AG04450 (cell line): ENCODE measurements around the gene CROCC. TPM values are rescaled to one million over a fixed set of nuclear protein-coding genes. Genes with fewer than 3 reads are reported as not detected.
A peak's percentile ranks its signal among the peaks of the same experiment; 100 is the strongest.

Source experiments
- CTCF ChIA-PET: fragments of 300-600, 350-600 bp; formaldehyde crosslinking; extraction: SDS; loops from one replicate; lab custom pipeline; 2022; ENCODE audit warnings: antibody characterized with exemption, inconsistent platforms; lab: Charles Lee
- POLR2A ChIA-PET: fragments of 350-600 bp; formaldehyde crosslinking; extraction: SDS; loops from one replicate; lab custom pipeline; 2021; ENCODE audit warnings: antibody characterized with exemption, inconsistent platforms; lab: Yijun Ruan, JAX
- DNase-seq: peaks from one replicate; pipeline ENCODE4 v3.0.0-alpha.2; 2011; ENCODE audit warnings: low read depth, low spot score
- H3K27ac ChIP-seq: one replicate; pipeline ENCODE4 v1.5.1; 2012; ENCODE audit warnings: low read depth, low read length, control low read depth
- H3K27me3 ChIP-seq: one replicate; pipeline ENCODE4 v1.6.0; 2012; ENCODE audit warnings: low read length; ENCODE audit not compliant: control insufficient read depth, insufficient read depth
- H3K4me3 ChIP-seq: 2 replicates; pipeline ENCODE4 v1.5.1; 2011; ENCODE audit warnings: mild to moderate bottlenecking, low read depth, low read length, control low read depth
- H3K9me3 ChIP-seq: 2 replicates; pipeline ENCODE4 v1.5.1; 2012; ENCODE audit warnings: low read length; ENCODE audit not compliant: control insufficient read depth, insufficient read depth
- polyA plus RNA-seq: library from polyadenylated mRNA; depleted of rRNA; stranded (reverse); fragments of >200 nt; gene quantifications from 2 replicates; pipeline ENCODE4 v1.2.3, GENCODE V29; 2011
- TF ChIP-seq, protein P1 (sequence below): IDR thresholded peaks from 2 replicates; pipeline ENCODE4 v1.5.1; 2011; ENCODE audit warnings: low read depth, low read length, control low read depth, inconsistent platforms

Gene CROCC
- polyA plus RNA-seq, 1 experiment, result 4.2 TPM

DNA sequence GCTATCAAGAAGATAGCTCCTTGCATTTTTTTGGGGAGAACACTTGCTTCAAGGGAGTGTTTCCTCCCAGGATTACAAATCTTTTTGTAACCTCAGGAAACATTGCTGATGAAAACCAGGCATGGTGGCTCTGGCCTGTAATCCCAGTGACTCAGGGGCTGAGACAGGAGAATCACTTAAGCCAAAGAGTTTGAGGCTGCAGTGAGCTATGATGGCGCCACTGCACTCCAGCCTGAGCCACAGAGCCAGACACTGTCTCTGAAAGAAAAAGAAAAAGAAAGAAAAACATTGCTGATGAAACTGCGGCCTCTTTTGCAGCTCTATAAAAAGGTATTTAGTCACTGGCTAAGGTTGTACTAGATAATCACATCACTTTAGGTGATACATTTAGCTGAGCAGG lies 18.7 kb upstream of the CROCC start:
- TF ChIP-seq, protein P1, sequence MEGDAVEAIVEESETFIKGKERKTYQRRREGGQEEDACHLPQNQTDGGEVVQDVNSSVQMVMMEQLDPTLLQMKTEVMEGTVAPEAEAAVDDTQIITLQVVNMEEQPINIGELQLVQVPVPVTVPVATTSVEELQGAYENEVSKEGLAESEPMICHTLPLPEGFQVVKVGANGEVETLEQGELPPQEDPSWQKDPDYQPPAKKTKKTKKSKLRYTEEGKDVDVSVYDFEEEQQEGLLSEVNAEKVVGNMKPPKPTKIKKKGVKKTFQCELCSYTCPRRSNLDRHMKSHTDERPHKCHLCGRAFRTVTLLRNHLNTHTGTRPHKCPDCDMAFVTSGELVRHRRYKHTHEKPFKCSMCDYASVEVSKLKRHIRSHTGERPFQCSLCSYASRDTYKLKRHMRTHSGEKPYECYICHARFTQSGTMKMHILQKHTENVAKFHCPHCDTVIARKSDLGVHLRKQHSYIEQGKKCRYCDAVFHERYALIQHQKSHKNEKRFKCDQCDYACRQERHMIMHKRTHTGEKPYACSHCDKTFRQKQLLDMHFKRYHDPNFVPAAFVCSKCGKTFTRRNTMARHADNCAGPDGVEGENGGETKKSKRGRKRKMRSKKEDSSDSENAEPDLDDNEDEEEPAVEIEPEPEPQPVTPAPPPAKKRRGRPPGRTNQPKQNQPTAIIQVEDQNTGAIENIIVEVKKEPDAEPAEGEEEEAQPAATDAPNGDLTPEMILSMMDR, result no peak
- H3K27me3 ChIP-seq, result no peaks in the 10 kb centered on the region
- H3K27ac ChIP-seq, result no peak overlapping the region
- DNase-seq, result no peak
- ChIA-PET CTCF (interaction anchor here (1.7 kb wide), 1 partner anchor 58 kb away, joined by 5 read pairs; no protein-coding TSS in a partner anchor), POLR2A (interaction anchor here (1.9 kb wide), 1 partner anchor 389 kb away, joined by 8 read pairs; the partner anchor contains the start of gene RNU1-1)
- no peak overlapping the region for H3K4me3 ChIP-seq
- H3K9me3 ChIP-seq, result peaks cover 3% of the 10 kb centered on the region; the same call in 1 of the 2 replicates

DNA sequence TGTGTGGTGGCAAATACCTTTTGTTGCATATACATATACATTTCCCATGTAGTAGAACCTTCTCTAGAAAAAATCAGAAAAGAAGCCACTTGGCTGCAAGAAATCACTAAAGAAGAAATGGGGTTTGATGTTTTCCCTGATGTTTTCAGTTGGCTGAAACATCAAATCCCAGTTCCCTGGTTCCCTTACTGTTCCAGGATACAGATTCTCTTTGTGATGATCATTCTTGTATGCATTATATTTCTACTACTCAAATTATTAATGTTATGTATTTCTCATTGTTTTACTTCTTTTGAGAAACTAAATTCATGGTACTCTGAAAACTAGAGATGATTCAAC lies 18.3 kb upstream of the CROCC start:
- TF ChIP-seq, protein P1, result no peak
- peak overlapping the region; percentile 66 for H3K4me3 ChIP-seq
- CTCF ChIA-PET, result interaction anchor here (1.7 kb wide), 1 partner anchor 57 kb away, joined by 5 read pairs; no protein-coding TSS in a partner anchor
- H3K27ac ChIP-seq, result no peak overlapping the region
- peaks cover 3% of the 10 kb centered on the region; the same call in 1 of the 2 replicates for H3K9me3 ChIP-seq
- POLR2A ChIA-PET, result interaction anchor here (0.6 to 1.9 kb wide), 2 partner anchors 95 to 390 kb away, joined by 3 to 8 read pairs; partner anchors contain the start of gene RNU1-1
- H3K27me3 ChIP-seq, result no peaks in the 10 kb centered on the region
- no peak for DNase-seq

DNA sequence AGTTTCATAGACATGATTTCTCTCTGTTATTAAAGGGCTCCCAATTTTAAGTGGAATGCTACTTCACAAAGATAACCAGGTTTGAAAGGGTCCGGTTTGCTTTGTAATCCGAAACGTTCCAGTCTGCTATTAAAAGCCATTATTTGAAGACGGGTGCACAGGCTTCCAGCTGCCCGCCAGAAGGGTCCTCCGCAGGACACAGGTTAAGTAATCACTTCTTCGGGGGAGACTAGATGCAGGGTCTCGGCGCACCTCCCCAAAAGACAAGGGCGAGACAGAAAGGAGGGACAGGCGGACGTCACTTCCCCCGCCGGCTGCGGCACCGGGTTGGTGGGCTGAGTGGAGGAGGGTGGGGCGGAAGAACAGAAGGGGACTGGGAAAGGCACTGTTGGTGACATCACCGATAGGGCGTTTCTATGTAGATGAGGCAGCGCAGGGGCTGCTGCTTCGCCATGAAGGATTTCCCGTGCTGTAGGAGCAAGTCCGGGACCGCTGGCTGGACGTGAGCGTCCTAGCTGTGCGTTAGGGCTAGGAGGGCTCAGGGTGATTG lies 17.1 kb upstream of the CROCC start:
- peak; percentile 97 for DNase-seq
- ChIA-PET CTCF (interaction anchor here (1.7 kb wide), 1 partner anchor 56 kb away, joined by 5 read pairs; no protein-coding TSS in a partner anchor), POLR2A (interaction anchor here (0.6 to 2.2 kb wide), 8 partner anchors 9 to 529 kb away, joined by 3 to 31 read pairs (median 4); partner anchors contain the start of genes RNU1-1 and RNU1-2)
- Histone ChIP-seq H3K27ac (peak overlapping the region; percentile 100), H3K4me3 (peak overlapping the region; percentile 75), H3K27me3 (no peaks in the 10 kb centered on the region), H3K9me3 (peaks cover 3% of the 10 kb centered on the region; the same call in 1 of the 2 replicates)
- TF ChIP-seq, protein P1, result no peak

DNA sequence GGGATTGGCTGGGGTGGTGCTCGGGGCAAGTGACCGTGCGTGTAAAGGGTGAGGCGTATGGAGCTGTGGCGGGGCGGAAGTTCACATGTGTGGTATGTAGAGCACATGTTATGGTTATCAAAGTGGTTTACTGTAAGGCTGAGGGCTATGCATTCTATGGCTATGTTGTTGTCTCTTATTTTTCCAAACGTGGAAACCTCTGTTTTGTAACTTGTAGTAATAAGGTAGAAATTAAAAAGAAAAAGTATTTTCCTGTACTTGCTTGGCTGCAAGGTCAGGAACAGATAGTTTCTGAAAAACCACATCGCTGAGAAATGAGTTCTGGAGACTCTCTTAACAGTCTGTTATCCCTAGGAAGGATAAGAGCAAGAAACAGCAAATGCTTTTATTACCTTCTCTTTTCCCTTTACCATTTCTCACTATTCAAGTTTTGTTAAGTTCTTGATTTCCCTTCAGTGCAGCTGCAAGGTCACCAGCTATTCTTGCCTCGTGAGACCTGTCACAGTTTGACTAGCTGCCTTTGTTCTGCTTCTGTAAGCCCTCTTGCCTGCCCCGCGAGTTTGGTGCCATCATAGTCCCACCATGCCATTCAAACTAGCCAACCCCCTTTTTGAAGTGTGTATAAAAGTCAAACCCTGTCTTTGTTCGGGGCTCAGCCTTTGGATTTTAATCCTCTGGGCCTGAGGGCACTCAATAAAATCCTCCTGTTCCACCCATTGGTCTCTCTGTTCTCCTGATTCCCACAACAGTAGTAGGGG lies 16.4 kb upstream of the CROCC start:
- Histone ChIP-seq H3K4me3 (peak overlapping the region; percentile 75), H3K9me3 (peaks cover 3% of the 10 kb centered on the region; the same call in 1 of the 2 replicates), H3K27ac (peak overlapping the region; percentile 100), H3K27me3 (no peaks in the 10 kb centered on the region)
- POLR2A ChIA-PET, result interaction anchor here (0.6 to 2.2 kb wide), 7 partner anchors 9 to 935 kb away, joined by 3 to 31 read pairs (median 4); partner anchors contain the start of genes RNU1-1 and RNU1-2
- CTCF ChIA-PET, result interaction anchor here (0.6 kb wide), 1 partner anchor 54 kb away, joined by 3 read pairs; no protein-coding TSS in a partner anchor
- TF ChIP-seq, protein P1, result no peak
- DNase-seq, result peak; percentile 88
